ENCODE measurements around the gene CSF2.
A peak's percentile ranks its signal among the peaks of the same experiment; 100 is the strongest.

Gene CSF2

DNA sequence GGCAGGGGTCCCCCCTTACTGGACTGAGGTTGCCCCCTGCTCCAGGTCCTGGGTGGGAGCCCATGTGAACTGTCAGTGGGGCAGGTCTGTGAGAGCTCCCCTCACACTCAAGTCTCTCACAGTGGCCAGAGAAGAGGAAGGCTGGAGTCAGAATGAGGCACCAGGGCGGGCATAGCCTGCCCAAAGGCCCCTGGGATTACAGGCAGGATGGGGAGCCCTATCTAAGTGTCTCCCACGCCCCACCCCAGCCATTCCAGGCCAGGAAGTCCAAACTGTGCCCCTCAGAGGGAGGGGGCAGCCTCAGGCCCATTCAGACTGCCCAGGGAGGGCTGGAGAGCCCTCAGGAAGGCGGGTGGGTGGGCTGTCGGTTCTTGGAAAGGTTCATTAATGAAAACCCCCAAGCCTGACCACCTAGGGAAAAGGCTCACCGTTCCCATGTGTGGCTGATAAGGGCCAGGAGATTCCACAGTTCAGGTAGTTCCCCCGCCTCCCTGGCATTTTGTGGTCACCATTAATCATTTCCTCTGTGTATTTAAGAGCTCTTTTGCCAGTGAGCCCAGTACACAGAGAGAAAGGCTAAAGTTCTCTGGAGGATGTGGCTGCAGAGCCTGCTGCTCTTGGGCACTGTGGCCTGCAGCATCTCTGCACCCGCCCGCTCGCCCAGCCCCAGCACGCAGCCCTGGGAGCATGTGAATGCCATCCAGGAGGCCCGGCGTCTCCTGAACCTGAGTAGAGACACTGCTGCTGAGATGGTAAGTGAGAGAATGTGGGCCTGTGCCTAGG is at the start of gene CSF2:
CSF2 (plus strand) TSS at position 559 of the 783 bp plus-strand sequence; CDS start at position 594, 35 bp downstream.
- no peak for DNase-seq (ENCODE audit: low read depth)

DNA sequence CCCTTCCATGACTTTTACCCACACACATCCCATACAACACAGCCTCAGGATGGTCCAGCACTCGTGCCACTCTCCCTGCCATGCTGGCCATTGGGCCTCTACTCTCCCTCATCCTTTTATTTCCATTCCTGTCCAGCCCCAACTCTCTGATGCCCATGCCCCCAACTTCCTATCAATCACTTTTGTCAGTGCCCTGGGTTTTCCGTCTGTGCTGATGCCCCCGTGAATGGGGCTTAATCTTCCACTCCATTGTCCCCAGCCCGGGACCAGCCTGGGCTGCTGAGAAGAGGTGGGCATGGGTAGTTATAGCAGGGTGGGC is 49.5 kb upstream of the CSF2 start:
- DNase-seq (ENCODE audit: low read depth), result no peak

DNA sequence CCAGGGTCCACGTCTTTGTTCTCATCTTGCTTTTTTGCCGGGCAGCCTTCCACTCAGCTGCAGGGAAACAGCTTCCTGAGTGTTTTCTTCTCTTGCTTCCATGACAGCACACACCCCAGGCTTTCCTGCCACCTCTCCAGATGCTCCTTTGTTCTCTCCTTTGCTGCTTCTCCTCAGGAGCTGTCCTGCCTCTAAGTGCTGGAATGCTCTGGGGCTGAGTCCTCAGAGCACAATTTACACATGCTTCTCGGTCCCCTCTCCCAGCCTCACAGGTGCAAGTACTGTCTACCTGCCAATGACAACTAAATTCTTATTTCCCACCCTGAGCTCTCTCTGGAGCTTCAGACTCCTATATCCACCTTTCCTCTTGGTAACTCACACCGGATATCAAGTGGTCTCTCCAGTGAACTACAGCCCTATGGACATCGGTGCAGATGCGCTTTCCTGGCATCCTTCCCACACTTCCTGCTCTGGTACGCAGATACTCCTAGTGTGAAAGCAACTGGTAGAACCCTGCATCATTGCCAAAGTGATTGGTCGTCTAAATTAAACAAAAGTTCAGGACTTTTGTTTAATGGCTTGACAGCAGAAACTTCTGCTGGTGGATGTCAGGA is 48.7 kb upstream of the CSF2 start:
- no peak for DNase-seq (ENCODE audit: low read depth)

DNA sequence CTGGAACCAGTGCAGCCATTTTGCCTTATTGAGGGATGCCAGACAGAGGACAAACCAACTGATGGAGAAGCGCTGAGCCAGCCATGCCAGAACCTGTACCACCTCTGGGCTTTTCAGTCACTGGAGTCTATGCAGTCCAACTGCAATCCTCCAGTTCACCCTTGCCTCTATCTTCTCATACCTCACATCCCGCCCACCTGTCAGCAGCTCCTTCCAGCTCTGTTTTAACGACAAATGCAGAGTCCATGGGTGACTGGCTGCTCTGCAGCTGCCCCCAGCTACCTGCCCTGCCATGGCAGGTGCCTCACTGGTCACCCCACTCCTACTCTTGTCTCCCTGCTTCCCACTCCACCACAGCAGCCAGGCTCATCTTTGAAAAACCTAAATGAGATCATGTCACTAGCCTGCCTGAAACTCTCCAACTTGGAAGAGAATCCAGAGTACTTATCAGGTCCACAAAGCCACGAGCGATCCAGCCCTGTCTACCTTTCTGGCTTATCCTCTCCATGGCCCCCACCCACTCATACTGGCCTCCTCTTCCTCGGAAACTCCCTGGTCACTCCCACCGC is 48.1 kb upstream of the CSF2 start:
- no peak for DNase-seq (ENCODE audit: low read depth)

DNA sequence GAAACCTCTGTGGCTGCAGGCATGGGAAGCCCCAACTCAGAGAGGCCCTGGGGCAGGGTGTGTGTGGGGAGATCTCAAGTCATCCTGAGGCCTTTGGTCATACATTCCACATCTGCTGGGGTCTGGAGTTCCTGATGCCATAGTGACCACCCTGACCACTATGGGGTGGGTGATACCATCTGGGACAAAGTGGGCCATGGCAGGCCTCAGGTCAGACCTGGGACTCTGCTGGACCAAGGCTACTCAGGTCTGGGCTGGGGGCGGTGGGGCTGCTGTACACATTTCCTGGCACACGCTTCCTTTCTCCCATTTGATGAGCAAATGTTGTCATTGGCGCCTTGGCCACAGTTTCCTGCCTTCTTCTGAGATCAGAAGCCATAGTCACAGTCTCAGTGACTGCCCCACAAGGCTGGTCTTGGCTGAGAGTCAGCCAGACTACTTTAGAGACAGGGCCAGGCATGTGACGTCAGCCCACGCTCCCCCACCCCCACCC is 47.0 kb upstream of the CSF2 start:
- peak; percentile 27 for DNase-seq (ENCODE audit: low read depth)

DNA sequence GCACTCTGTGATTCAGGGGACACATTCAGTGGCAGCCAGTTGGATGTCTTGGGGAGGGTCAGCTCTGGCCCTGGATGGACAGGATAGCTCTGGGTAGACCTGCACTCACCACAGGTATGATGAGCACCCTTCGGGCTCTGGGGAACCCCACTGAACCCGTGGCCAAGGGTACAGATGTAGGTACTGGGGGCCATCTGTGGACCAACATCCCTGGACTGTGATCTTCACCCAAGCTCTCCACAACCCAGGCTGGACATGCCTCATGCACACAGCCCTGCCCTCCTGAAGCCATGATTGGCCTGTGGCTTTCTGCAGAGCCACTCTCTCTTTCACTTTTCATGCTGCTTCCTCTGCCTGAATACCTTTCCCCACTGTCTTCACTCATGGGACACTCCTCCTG is 46.6 kb upstream of the CSF2 start:
- DNase-seq (ENCODE audit: low read depth), result no peak

DNA sequence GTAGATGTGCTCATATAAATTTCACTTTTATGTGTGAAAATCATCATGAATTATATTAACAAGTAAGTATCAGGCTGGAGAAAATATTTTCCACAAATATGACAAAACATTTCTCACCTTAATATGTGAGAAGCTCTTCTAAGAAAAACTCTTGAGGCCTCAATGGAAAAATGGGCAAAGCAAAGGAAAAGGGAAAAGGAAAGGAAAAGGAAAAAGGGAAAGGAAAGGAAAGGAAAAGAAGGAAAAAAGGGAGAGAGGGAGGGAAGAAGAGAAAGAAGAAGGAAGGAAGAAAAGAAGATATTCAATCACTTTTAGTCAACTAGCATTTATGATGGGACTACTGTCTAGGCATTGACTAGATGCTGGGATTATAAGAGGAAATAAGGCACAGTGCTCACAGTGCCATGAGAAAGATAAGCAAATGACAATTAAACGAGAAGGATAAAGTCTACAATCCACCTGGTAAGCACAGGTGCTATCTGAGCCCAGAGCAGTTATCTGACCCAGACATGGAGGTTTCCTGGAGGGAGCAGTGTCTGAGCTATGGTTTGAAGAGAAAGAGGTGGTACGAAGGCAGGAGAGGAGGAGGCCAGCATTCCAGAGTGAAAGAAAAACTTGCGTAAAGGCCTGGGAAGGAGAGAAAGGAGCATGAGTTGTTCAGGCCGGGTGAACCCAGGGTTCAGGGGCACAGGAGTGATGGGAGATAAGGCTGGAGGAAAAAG is 43.8 kb upstream of the CSF2 start:
- DNase-seq (ENCODE audit: low read depth), result no peak

- DNase-seq (ENCODE audit: low read depth), result no peak
These were observed 43.0 kb upstream of the CSF2 start for GRCh38 chr5:132030610-132031009.

- DNase-seq (ENCODE audit: low read depth), result no peak
These were observed 41.4 kb upstream of the CSF2 start for GRCh38 chr5:132032196-132032595.

DNA sequence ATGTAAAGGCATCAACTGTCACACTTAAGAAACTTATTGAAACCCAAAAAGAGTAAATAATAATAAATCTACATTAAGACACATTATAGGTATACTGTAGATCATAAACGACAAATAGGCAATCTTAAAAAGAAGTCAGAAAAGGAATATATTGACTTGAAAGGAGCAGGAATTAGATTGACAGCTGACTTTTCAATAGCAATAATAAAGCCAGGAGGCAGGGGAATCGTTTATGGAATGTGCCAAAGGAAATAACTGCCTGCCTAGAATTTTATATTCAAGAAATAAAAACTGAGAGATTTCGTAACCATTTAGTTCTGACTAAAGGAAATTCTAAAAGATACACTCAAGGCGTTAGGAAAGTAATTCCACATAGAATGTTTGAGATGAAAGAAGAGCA is 40.5 kb upstream of the CSF2 start:
- DNase-seq (ENCODE audit: low read depth), result no peak

- DNase-seq (ENCODE audit: low read depth), result no peak
These were observed 36.2 kb upstream of the CSF2 start for GRCh38 chr5:132037353-132037752.

GRCh38 chr5:132044207-132044606 is 29.4 kb upstream of the CSF2 start:
- no peak for DNase-seq (ENCODE audit: low read depth)

DNA sequence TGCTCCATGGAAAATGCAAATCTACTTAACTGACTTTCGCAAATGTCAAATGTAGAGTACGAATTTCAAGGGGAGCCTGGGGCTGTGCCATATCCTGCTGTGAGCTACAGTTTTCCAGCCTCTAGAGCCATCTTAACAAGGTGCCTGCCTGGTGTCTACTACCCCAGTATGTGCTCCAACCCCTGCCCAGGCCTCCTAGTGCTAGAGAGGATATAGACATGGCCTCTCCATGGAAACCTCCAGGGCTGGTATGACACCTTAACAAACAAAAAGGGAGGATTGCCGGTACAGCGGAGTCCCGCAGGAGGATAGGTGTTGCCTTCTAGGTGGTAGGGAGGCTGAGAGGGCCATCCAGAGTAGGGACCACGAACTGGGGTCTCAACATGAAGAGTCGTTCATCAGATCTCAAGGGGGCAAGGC is 26.7 kb upstream of the CSF2 start:
- no peak for DNase-seq (ENCODE audit: low read depth)

DNA sequence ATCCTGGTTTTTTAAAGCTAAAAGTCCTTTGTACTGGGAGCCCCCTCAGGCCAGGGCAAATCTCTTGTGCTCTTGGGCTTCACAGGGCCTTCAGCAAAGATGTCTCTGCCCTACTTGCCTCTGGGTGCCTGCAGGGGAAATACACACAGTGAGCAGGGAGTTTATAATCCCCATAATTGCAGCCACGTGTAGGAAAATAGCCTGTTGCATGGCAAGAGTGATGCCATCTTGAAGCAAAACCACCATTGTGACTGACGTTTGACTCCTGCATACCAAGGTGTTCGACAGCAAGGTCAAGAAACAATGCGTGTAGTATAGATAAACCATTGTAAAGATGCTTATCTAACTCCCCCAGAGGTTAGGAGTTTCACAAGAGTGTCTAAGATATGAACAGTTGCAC is 24.5 kb upstream of the CSF2 start:
- no peak for DNase-seq (ENCODE audit: low read depth)

GRCh38 chr5:132049559-132049958 is 24.0 kb upstream of the CSF2 start:
- no peak for DNase-seq (ENCODE audit: low read depth)

DNA sequence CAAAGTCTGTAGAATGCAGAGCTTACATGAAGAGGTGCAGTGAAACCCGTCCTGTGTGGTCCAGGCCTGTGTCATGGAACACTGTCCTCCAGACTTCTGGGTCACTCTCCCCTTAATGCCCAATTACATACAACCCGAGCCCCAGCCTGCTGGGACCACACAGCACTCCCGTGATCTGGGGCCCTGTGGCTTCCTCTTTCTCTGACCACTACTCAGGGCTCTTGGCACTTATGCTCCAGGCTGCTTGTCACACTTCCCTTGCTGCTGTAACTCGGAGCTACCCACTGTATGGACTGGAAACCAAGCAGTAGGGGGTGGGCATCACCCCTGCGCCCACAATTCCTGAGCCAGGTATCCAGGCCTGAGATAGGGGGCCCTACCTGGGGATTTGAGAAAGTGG is 23.5 kb upstream of the CSF2 start:
- DNase-seq (ENCODE audit: low read depth), result no peak

GRCh38 chr5:132050661-132051552 is 22.7 kb upstream of the CSF2 start:
- DNase-seq (ENCODE audit: low read depth), result no peak

GRCh38 chr5:132052520-132052919 is 21.1 kb upstream of the CSF2 start:
- DNase-seq (ENCODE audit: low read depth), result no peak

- DNase-seq (ENCODE audit: low read depth), result no peak
These were observed 20.1 kb upstream of the CSF2 start for GRCh38 chr5:132053483-132053882.

- DNase-seq (ENCODE audit: low read depth), result no peak
These were observed 19.4 kb upstream of the CSF2 start for GRCh38 chr5:132054031-132054696.

All from stimulated activated CD8-positive, alpha-beta memory T cell treated with anti-CD3 and anti-CD28 coated beads, Interleukin-12 subunit alpha, Interleukin-12 subunit beta, amount 100 ng/mL, for 4 hours (primary cell).